ENCODE data around the gene PTGFRN.

DNA sequence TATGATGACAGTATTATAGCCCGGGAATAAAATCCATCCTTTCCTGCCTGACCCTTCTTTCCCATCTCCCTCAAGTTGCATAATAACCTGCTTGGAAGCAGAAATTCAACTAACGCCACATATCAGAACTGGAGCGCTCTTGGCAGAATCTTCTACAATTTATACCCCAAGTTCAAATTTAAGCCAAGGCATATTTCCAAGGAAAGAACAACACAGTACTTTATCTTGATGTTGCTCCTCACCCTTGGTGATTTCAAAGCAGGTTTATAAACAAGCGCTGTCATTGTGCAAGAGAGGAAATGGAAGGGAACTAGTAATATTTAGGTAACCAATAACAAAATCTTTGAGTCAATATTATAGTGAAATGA lies 38.0 kb upstream of the PTGFRN start:
- TF ChIP-seq, protein P1, sequence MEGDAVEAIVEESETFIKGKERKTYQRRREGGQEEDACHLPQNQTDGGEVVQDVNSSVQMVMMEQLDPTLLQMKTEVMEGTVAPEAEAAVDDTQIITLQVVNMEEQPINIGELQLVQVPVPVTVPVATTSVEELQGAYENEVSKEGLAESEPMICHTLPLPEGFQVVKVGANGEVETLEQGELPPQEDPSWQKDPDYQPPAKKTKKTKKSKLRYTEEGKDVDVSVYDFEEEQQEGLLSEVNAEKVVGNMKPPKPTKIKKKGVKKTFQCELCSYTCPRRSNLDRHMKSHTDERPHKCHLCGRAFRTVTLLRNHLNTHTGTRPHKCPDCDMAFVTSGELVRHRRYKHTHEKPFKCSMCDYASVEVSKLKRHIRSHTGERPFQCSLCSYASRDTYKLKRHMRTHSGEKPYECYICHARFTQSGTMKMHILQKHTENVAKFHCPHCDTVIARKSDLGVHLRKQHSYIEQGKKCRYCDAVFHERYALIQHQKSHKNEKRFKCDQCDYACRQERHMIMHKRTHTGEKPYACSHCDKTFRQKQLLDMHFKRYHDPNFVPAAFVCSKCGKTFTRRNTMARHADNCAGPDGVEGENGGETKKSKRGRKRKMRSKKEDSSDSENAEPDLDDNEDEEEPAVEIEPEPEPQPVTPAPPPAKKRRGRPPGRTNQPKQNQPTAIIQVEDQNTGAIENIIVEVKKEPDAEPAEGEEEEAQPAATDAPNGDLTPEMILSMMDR (IDR thresholded peaks at IDR 0.05), result no peak
- no peak for TF ChIP-seq ZFX (IDR thresholded peaks at IDR 0.05; ENCODE audit: borderline replicate concordance)

Measured in 22Rv1 (cell line).